WERI-Rb-1 (cell line): ENCODE data around the gene SSBP2.

Experiments used
- DNase-seq: peaks from one replicate; pipeline ENCODE4 v3.0.0-alpha.2; 2020
- H3K27ac ChIP-seq: fragments of 250-450 bp; sonication (Bioruptor Pico); 2 replicates; pipeline ENCODE4 v1.5.1; 2020; ENCODE audit warnings: mild to moderate bottlenecking, moderate library complexity
- H3K27me3 ChIP-seq: fragments of 250-450 bp; sonication (Bioruptor Pico); 2 replicates; pipeline ENCODE4 v1.5.1; 2021; ENCODE audit warnings: mild to moderate bottlenecking, low read depth, moderate library complexity; ENCODE audit not compliant: insufficient read depth, severe bottlenecking
- H3K36me3 ChIP-seq: fragments of 250-450 bp; sonication (Bioruptor Pico); 2 replicates; pipeline ENCODE4 v1.5.1; 2020; ENCODE audit warnings: mild to moderate bottlenecking, moderate library complexity
- H3K4me3 ChIP-seq: 2 replicates; pipeline ENCODE4 v1.5.1; 2011; ENCODE audit warnings: low read depth, mild to moderate bottlenecking, control low read depth, low read length
- H3K9me3 ChIP-seq: fragments of 250-450 bp; sonication (Bioruptor Pico); 2 replicates; pipeline ENCODE4 v1.5.1; 2021; ENCODE audit warnings: mild to moderate bottlenecking, moderate library complexity; ENCODE audit not compliant: severe bottlenecking
- CTCF ChIP-seq: IDR thresholded peaks from 2 replicates; pipeline ENCODE4 v1.5.1; 2011; ENCODE audit warnings: low read depth, mild to moderate bottlenecking, control low read depth, inconsistent platforms, low read length

The SSBP2 gene

GRCh38 chr5:81773574-81773973 is 22.7 kb upstream of the SSBP2 start:
- no peak overlapping the region for H3K27ac ChIP-seq
- H3K36me3 ChIP-seq = no peaks in the 10 kb centered on the region
- H3K9me3 ChIP-seq = no peaks in the 10 kb centered on the region
- no peaks in the 10 kb centered on the region for H3K27me3 ChIP-seq
- DNase-seq = no peak
- no peak overlapping the region for H3K4me3 ChIP-seq
- no peak for TF ChIP-seq CTCF

- no peak for TF ChIP-seq CTCF
- H3K9me3 ChIP-seq = no peaks in the 10 kb centered on the region
- DNase-seq = no peak
- no peaks in the 10 kb centered on the region for H3K36me3 ChIP-seq
- H3K4me3 ChIP-seq = no peak overlapping the region
- H3K27ac ChIP-seq = no peak overlapping the region
- no peaks in the 10 kb centered on the region for H3K27me3 ChIP-seq
Observed at GRCh38 chr5:81773161-81773560, 22.3 kb upstream of the SSBP2 start.

- Histone ChIP-seq H3K4me3 (no peak overlapping the region), H3K36me3 (no peaks in the 10 kb centered on the region), H3K27ac (no peak overlapping the region), H3K27me3 (no peaks in the 10 kb centered on the region), H3K9me3 (no peaks in the 10 kb centered on the region)
- DNase-seq = no peak
- no peak for TF ChIP-seq CTCF
Observed at GRCh38 chr5:81772488-81772887, 21.6 kb upstream of the SSBP2 start.

- no peaks in the 10 kb centered on the region for H3K27me3 ChIP-seq
- no peak overlapping the region for H3K27ac ChIP-seq
- DNase-seq = no peak
- H3K9me3 ChIP-seq = no peaks in the 10 kb centered on the region
- H3K4me3 ChIP-seq = no peak overlapping the region
- no peaks in the 10 kb centered on the region for H3K36me3 ChIP-seq
- TF ChIP-seq CTCF = no peak
Observed at GRCh38 chr5:81768935-81769452, 18.1 kb upstream of the SSBP2 start.

GRCh38 chr5:81767938-81768337 is 17.0 kb upstream of the SSBP2 start:
- H3K4me3 ChIP-seq = no peak overlapping the region
- H3K36me3 ChIP-seq = no peaks in the 10 kb centered on the region
- H3K27ac ChIP-seq = no peak overlapping the region
- no peaks in the 10 kb centered on the region for H3K9me3 ChIP-seq
- no peak for DNase-seq
- no peaks in the 10 kb centered on the region for H3K27me3 ChIP-seq
- no peak for TF ChIP-seq CTCF

- H3K9me3 ChIP-seq = no peaks in the 10 kb centered on the region
- H3K4me3 ChIP-seq = no peak overlapping the region
- H3K36me3 ChIP-seq = no peaks in the 10 kb centered on the region
- H3K27me3 ChIP-seq = no peaks in the 10 kb centered on the region
- no peak for DNase-seq
- no peak for TF ChIP-seq CTCF
- no peak overlapping the region for H3K27ac ChIP-seq
Observed at GRCh38 chr5:81767097-81767496, 16.2 kb upstream of the SSBP2 start.
